Measurements from ENCODE around the gene SLC2A14. TPM values are rescaled to one million over a fixed set of nuclear protein-coding genes. Genes with fewer than 3 reads are reported as not detected.

The SLC2A14 gene
- total and polyA plus RNA-seq, 2 experiments from 2014 or later = not detected

GRCh38 chr12:7879246-7879645 lies 6.5 kb upstream of the SLC2A14 start:
- 86 to 90% methylated on average over 3 of the region's 3 CpGs for WGBS, 2 experiments (ENCODE audit: low coverage in 1 of 2, low lambda C conversion rate in 2 of 2, missing lambda C conversion rate in 2 of 2)
- H3K4me3 ChIP-seq = no peak overlapping the region
- no peak overlapping the region for H2AFZ ChIP-seq
- no peak overlapping the region for H3K4me2 ChIP-seq (ENCODE audit: unreplicated experiment)
- H3K27me3 ChIP-seq (replicated peaks; ENCODE audit: insufficient read depth) = no peaks in the 10 kb centered on the region
- in situ Hi-C loops (cut with MboI) = no loop called here
- no peaks in the 10 kb centered on the region for H4K20me1 ChIP-seq (ENCODE audit: insufficient read depth)
- H3K9me3 ChIP-seq (ENCODE audit: low read depth) = no peaks in the 10 kb centered on the region
- TF ChIP-seq EZH2phosphoT487 (IDR thresholded peaks at IDR 0.05; ENCODE audit: insufficient read depth, low read depth) (no peak), EZH2 (IDR thresholded peaks at IDR 0.05; ENCODE audit: insufficient read depth, poor library complexity, severe bottlenecking) (no peak)
- no peaks in the 10 kb centered on the region for H3K36me3 ChIP-seq (ENCODE audit: low read depth)
- no peaks in the 10 kb centered on the region for H3K9me2 ChIP-seq (ENCODE audit: insufficient read depth)
- no peak overlapping the region for H3K27ac ChIP-seq
- no peak for DNase-seq
- no peaks in the 10 kb centered on the region for H3F3A ChIP-seq (ENCODE audit: insufficient read depth)
- no peak overlapping the region for H3K9ac ChIP-seq
- no peaks in the 10 kb centered on the region for H3K4me1 ChIP-seq (ENCODE audit: insufficient read depth)
- no peaks in the 10 kb centered on the region for H3K79me2 ChIP-seq (ENCODE audit: insufficient read depth)

- Histone ChIP-seq H3K9ac (no peak overlapping the region), H3K4me1 (ENCODE audit: insufficient read depth) (no peaks in the 10 kb centered on the region), H3K36me3 (ENCODE audit: low read depth) (no peaks in the 10 kb centered on the region), H2AFZ (no peak overlapping the region), H3K27me3 (replicated peaks; ENCODE audit: insufficient read depth) (0 out of 2 replicates have a peak, but pooled peaks cover 5% of the 10 kb centered on the region), H3K4me3 (no peak overlapping the region), H3K79me2 (ENCODE audit: insufficient read depth) (no peaks in the 10 kb centered on the region), H3K4me2 (ENCODE audit: unreplicated experiment) (no peak overlapping the region), H3F3A (ENCODE audit: insufficient read depth) (no peaks in the 10 kb centered on the region), H3K9me3 (ENCODE audit: low read depth) (no peaks in the 10 kb centered on the region), H3K9me2 (ENCODE audit: insufficient read depth) (no peaks in the 10 kb centered on the region), H3K27ac (no peak overlapping the region), H4K20me1 (ENCODE audit: insufficient read depth) (no peaks in the 10 kb centered on the region)
- 73 to 77% methylated on average over 8 of the region's 8 CpGs for WGBS, 2 experiments (ENCODE audit: low coverage in 1 of 2, low lambda C conversion rate in 2 of 2, missing lambda C conversion rate in 2 of 2)
- TF ChIP-seq EZH2 (IDR thresholded peaks at IDR 0.05; ENCODE audit: insufficient read depth, poor library complexity, severe bottlenecking) = no peak
- TF ChIP-seq EZH2phosphoT487 (IDR thresholded peaks at IDR 0.05; ENCODE audit: insufficient read depth, low read depth) = no peak
- no peak for DNase-seq
- in situ Hi-C loops (cut with MboI) = no loop called here
Observed at GRCh38 chr12:7877420-7877819, 4.7 kb upstream of the SLC2A14 start.

- H3K9me3 ChIP-seq (ENCODE audit: low read depth) = no peaks in the 10 kb centered on the region
- no peaks in the 10 kb centered on the region for H3K79me2 ChIP-seq (ENCODE audit: insufficient read depth)
- no peak overlapping the region for H3K4me2 ChIP-seq (ENCODE audit: unreplicated experiment)
- WGBS, 2 experiments (ENCODE audit: low coverage in 1 of 2, low lambda C conversion rate in 2 of 2, missing lambda C conversion rate in 2 of 2) = 66 to 70% methylated on average over 3 of the region's 3 CpGs
- H4K20me1 ChIP-seq (ENCODE audit: insufficient read depth) = no peaks in the 10 kb centered on the region
- H3K4me1 ChIP-seq (ENCODE audit: insufficient read depth) = peaks cover 12% of the 10 kb centered on the region
- H3F3A ChIP-seq (ENCODE audit: insufficient read depth) = peaks cover 22% of the 10 kb centered on the region
- H3K36me3 ChIP-seq (ENCODE audit: low read depth) = no peaks in the 10 kb centered on the region
- H3K4me3 ChIP-seq = no peak overlapping the region
- 0 out of 2 replicates have a peak, but pooled peaks cover 8% of the 10 kb centered on the region for H3K27me3 ChIP-seq (replicated peaks; ENCODE audit: insufficient read depth)
- TF ChIP-seq EZH2 (IDR thresholded peaks at IDR 0.05; ENCODE audit: insufficient read depth, poor library complexity, severe bottlenecking) (no peak), EZH2phosphoT487 (IDR thresholded peaks at IDR 0.05; ENCODE audit: insufficient read depth, low read depth) (no peak)
- no peaks in the 10 kb centered on the region for H3K9me2 ChIP-seq (ENCODE audit: insufficient read depth)
- no peak overlapping the region for H2AFZ ChIP-seq
- no peak overlapping the region for H3K27ac ChIP-seq
- in situ Hi-C loops (cut with MboI) = no loop called here
- no peak overlapping the region for H3K9ac ChIP-seq
- no peak for DNase-seq
Observed at GRCh38 chr12:7870335-7870734, 2.4 kb downstream of the SLC2A14 start.

- no peak for TF ChIP-seq EZH2 (IDR thresholded peaks at IDR 0.05; ENCODE audit: insufficient read depth, poor library complexity, severe bottlenecking)
- TF ChIP-seq EZH2phosphoT487 (IDR thresholded peaks at IDR 0.05; ENCODE audit: insufficient read depth, low read depth) = no peak
- H3K9me3 ChIP-seq (ENCODE audit: low read depth) = no peaks in the 10 kb centered on the region
- 0 out of 2 replicates have a peak overlapping the region, but pooled peaks have one; percentile 11 for H3K27ac ChIP-seq
- H3K36me3 ChIP-seq (ENCODE audit: low read depth) = no peaks in the 10 kb centered on the region
- WGBS, 2 experiments (ENCODE audit: low coverage in 1 of 2, low lambda C conversion rate in 2 of 2, missing lambda C conversion rate in 2 of 2) = 5 to 19% methylated on average over 4 of the region's 4 CpGs
- H3F3A ChIP-seq (ENCODE audit: insufficient read depth) = peaks cover 22% of the 10 kb centered on the region
- no peak overlapping the region for H3K4me2 ChIP-seq (ENCODE audit: unreplicated experiment)
- no peak overlapping the region for H2AFZ ChIP-seq
- H3K4me3 ChIP-seq = no peak overlapping the region
- H3K9me2 ChIP-seq (ENCODE audit: insufficient read depth) = no peaks in the 10 kb centered on the region
- H3K27me3 ChIP-seq (replicated peaks; ENCODE audit: insufficient read depth) = 0 out of 2 replicates have a peak, but pooled peaks cover 8% of the 10 kb centered on the region
- H3K4me1 ChIP-seq (ENCODE audit: insufficient read depth) = peaks cover 12% of the 10 kb centered on the region
- peak; percentile 77 for DNase-seq
- in situ Hi-C loops (cut with MboI) = no loop called here
- H4K20me1 ChIP-seq (ENCODE audit: insufficient read depth) = no peaks in the 10 kb centered on the region
- no peak overlapping the region for H3K9ac ChIP-seq
- no peaks in the 10 kb centered on the region for H3K79me2 ChIP-seq (ENCODE audit: insufficient read depth)
Observed at GRCh38 chr12:7869137-7869536, 3.6 kb downstream of the SLC2A14 start.

- WGBS, 2 experiments (ENCODE audit: low coverage in 1 of 2, low lambda C conversion rate in 2 of 2, missing lambda C conversion rate in 2 of 2) = 51 to 52% methylated on average over 4 of the region's 4 CpGs
- H3K36me3 ChIP-seq (ENCODE audit: low read depth) = no peaks in the 10 kb centered on the region
Observed at GRCh38 chr12:7868391-7868790, 4.3 kb downstream of the SLC2A14 start.

More at GRCh38 chr12:7868391-7868790, 4.3 kb downstream of the SLC2A14 start:
- Histone ChIP-seq H3K79me2 (ENCODE audit: insufficient read depth) (no peaks in the 10 kb centered on the region), H3K9me2 (ENCODE audit: insufficient read depth) (no peaks in the 10 kb centered on the region), H3K9ac (no peak overlapping the region), H3K4me2 (ENCODE audit: unreplicated experiment) (no peak overlapping the region), H3K9me3 (ENCODE audit: low read depth) (no peaks in the 10 kb centered on the region), H3K27ac (0 out of 2 replicates have a peak overlapping the region, but pooled peaks have one; percentile 11), H3K27me3 (replicated peaks; ENCODE audit: insufficient read depth) (0 out of 2 replicates have a peak, but pooled peaks cover 8% of the 10 kb centered on the region), H3F3A (ENCODE audit: insufficient read depth) (peaks cover 22% of the 10 kb centered on the region), H3K4me3 (no peak overlapping the region), H4K20me1 (ENCODE audit: insufficient read depth) (no peaks in the 10 kb centered on the region), H3K4me1 (ENCODE audit: insufficient read depth) (peaks cover 12% of the 10 kb centered on the region), H2AFZ (no peak overlapping the region)
- DNase-seq = peak; percentile 65
- in situ Hi-C loops (cut with MboI) = no loop called here
- TF ChIP-seq EZH2 (IDR thresholded peaks at IDR 0.05; ENCODE audit: insufficient read depth, poor library complexity, severe bottlenecking) = no peak
- no peak for TF ChIP-seq EZH2phosphoT487 (IDR thresholded peaks at IDR 0.05; ENCODE audit: insufficient read depth, low read depth)

All from GM23248 (cell line).